SU-DHL-6 (cell line): ENCODE results near the gene DDN.

Experiments
- H2AFZ ChIP-seq: fragments of 200-600 bp; sonication (generic); 2 replicates; pipeline ENCODE4 v1.6.1; 2014; ENCODE audit warnings: low read depth, mild to moderate bottlenecking, moderate library complexity, mixed read lengths, antibody characterized with exemption, low read length; ENCODE audit not compliant: severe bottlenecking
- H3F3A ChIP-seq: fragments of 200-600 bp; shearing (Covaris generic); 2 replicates; pipeline ENCODE4 v1.6.0; 2016; ENCODE audit warnings: antibody characterized with exemption, mild to moderate bottlenecking; ENCODE audit not compliant: insufficient read depth
- H3K27ac ChIP-seq: fragments of 200-600 bp; sonication (generic); 2 replicates; pipeline ENCODE4 v1.5.1; 2016; ENCODE audit warnings: low read depth, mild to moderate bottlenecking, low read length, moderate library complexity, mixed read lengths
- H3K27me3 ChIP-seq: fragments of 200-600 bp; sonication (generic), shearing (Covaris generic); 2 replicates; pipeline ENCODE4 v1.6.0; 2014; ENCODE audit warnings: mild to moderate bottlenecking, low read length
- H3K36me3 ChIP-seq: fragments of 200-600 bp; sonication (generic); 2 replicates; pipeline ENCODE4 v1.6.1; 2014; ENCODE audit warnings: mild to moderate bottlenecking, low read length, mixed read lengths
- H3K4me2 ChIP-seq: fragments of 300-600, 200-600 bp; shearing (Covaris generic), sonication (generic); 2 replicates; pipeline ENCODE4 v1.6.0; 2014; ENCODE audit warnings: low read length, low read depth, mild to moderate bottlenecking; ENCODE audit not compliant: poor library complexity, severe bottlenecking
- H3K4me3 ChIP-seq: fragments of 200-600 bp; sonication (generic); 2 replicates; pipeline ENCODE4 v1.5.1; 2014; ENCODE audit warnings: antibody characterized with exemption, low read length, mild to moderate bottlenecking, mixed read lengths; ENCODE audit not compliant: insufficient read depth, poor library complexity, severe bottlenecking
- H3K79me2 ChIP-seq: fragments of 200-600 bp; sonication (generic); 2 replicates; pipeline ENCODE4 v1.6.1; 2014; ENCODE audit warnings: mild to moderate bottlenecking, low read length, moderate library complexity; ENCODE audit not compliant: insufficient read depth
- H3K9ac ChIP-seq: fragments of 200-600 bp; sonication (generic); 2 replicates; pipeline ENCODE4 v1.7.0; 2014; ENCODE audit warnings: mild to moderate bottlenecking, low read length
- H3K9me2 ChIP-seq: fragments of 200-600 bp; sonication (generic); replicated peaks from 2 replicates; pipeline ENCODE4 v1.6.1; 2014; ENCODE audit warnings: low read length; ENCODE audit not compliant: insufficient read depth
- H3K9me3 ChIP-seq: fragments of 200-600 bp; sonication (generic); 2 replicates; pipeline ENCODE4 v1.6.1; 2014; ENCODE audit warnings: low read length, mixed read lengths; ENCODE audit not compliant: insufficient read depth
- H4K20me1 ChIP-seq: fragments of 200-600 bp; sonication (generic); 2 replicates; pipeline ENCODE4 v1.6.1; 2014; ENCODE audit warnings: low read depth, mild to moderate bottlenecking, antibody characterized with exemption, low read length, moderate library complexity, mixed read lengths
- CTCF ChIP-seq: fragments of 200-600 bp; sonication (generic); IDR thresholded peaks from one replicate; pipeline ENCODE4 v1.5.1; 2017; ENCODE audit warnings: antibody characterized with exemption, mild to moderate bottlenecking, low read length, moderate library complexity; ENCODE audit not compliant: insufficient read depth, poor library complexity, severe bottlenecking
- EZH2phosphoT487 ChIP-seq: fragments of 200-600 bp; sonication (generic), shearing (Covaris generic); conservative IDR thresholded peaks from 2 replicates; pipeline ENCODE4 v1.6.1; 2018; ENCODE audit warnings: mild to moderate bottlenecking, antibody characterized with exemption, low read length, moderate library complexity, mixed read lengths

The DDN gene

GRCh38 chr12:49037111-49037946, 38.2 kb upstream of the DDN start:
- Histone ChIP-seq H2AFZ (no peak overlapping the region), H3K9ac (no peak overlapping the region), H3K4me3 (no peak overlapping the region), H3K9me3 (no peaks in the 10 kb centered on the region), H3F3A (no peaks in the 10 kb centered on the region), H3K27me3 (no peaks in the 10 kb centered on the region), H3K4me2 (no peak overlapping the region), H4K20me1 (no peaks in the 10 kb centered on the region), H3K36me3 (peaks cover 3% of the 10 kb centered on the region), H3K9me2 (no peaks in the 10 kb centered on the region), H3K27ac (no peak overlapping the region), H3K79me2 (no peaks in the 10 kb centered on the region)
- no peak for TF ChIP-seq CTCF
- no peak for TF ChIP-seq EZH2phosphoT487

GRCh38 chr12:49036029-49036428, 36.9 kb upstream of the DDN start:
- Histone ChIP-seq H3K27ac (no peak overlapping the region), H3K79me2 (no peaks in the 10 kb centered on the region), H3K9me3 (no peaks in the 10 kb centered on the region), H4K20me1 (no peaks in the 10 kb centered on the region), H3K9me2 (no peaks in the 10 kb centered on the region), H3K9ac (no peak overlapping the region), H3K4me3 (no peak overlapping the region), H3K27me3 (no peaks in the 10 kb centered on the region), H3K4me2 (no peak overlapping the region), H3F3A (no peaks in the 10 kb centered on the region), H3K36me3 (peaks cover 3% of the 10 kb centered on the region), H2AFZ (no peak overlapping the region)
- TF ChIP-seq EZH2phosphoT487 (no peak), CTCF (no peak)

GRCh38 chr12:49034286-49034622, 35.1 kb upstream of the DDN start:
- H3K9me3 ChIP-seq, result no peaks in the 10 kb centered on the region
- no peak overlapping the region for H3K9ac ChIP-seq
- H3K27ac ChIP-seq, result no peak overlapping the region
- no peaks in the 10 kb centered on the region for H4K20me1 ChIP-seq
- H3F3A ChIP-seq, result no peaks in the 10 kb centered on the region
- H2AFZ ChIP-seq, result no peak overlapping the region
- no peaks in the 10 kb centered on the region for H3K9me2 ChIP-seq
- H3K4me2 ChIP-seq, result no peak overlapping the region
- no peaks in the 10 kb centered on the region for H3K27me3 ChIP-seq
- H3K4me3 ChIP-seq, result no peak overlapping the region
- no peaks in the 10 kb centered on the region for H3K79me2 ChIP-seq
- TF ChIP-seq EZH2phosphoT487 (no peak), CTCF (no peak)
- peaks cover 3% of the 10 kb centered on the region for H3K36me3 ChIP-seq
